H1 (cell line): Measurements from ENCODE around the gene ZNF511.

Source experiments
- CEBPB ChIP-seq: IDR thresholded peaks from 2 replicates; pipeline ENCODE4 v1.6.1; 2012; ENCODE audit warnings: low read depth, low read length
- CTCF ChIP-seq, 3 experiments: IDR thresholded peaks; 1 replicate in 2 of 3; 2 replicates in 1 of 3; pipeline versions ENCODE4 v1.5.1 to v1.6.1; 2011; ENCODE audit warnings: low read length in 3 of 3, mild to moderate bottlenecking in 3 of 3, inconsistent platforms in 2 of 3, low read depth in 1 of 3, moderate library complexity in 1 of 3; ENCODE audit not compliant: insufficient read depth in 1 of 3; ENCODE audit errors: control extremely low read depth in 1 of 3
- EZH2 ChIP-seq: fragments of 200-600 bp; sonication (generic); IDR thresholded peaks from 2 replicates; pipeline ENCODE4 v1.7.1; 2012; ENCODE audit warnings: low read depth, mild to moderate bottlenecking, moderate library complexity, low read length, inconsistent platforms; ENCODE audit not compliant: severe bottlenecking
- JUN ChIP-seq: IDR thresholded peaks from 2 replicates; pipeline ENCODE4 v1.6.1; 2011; ENCODE audit warnings: low read depth, mild to moderate bottlenecking, improper control_type of control experiment, low read length
- NANOG ChIP-seq: IDR thresholded peaks from 2 replicates; pipeline ENCODE4 v1.6.1; 2011; ENCODE audit warnings: low read length, low read depth, mild to moderate bottlenecking, inconsistent platforms; ENCODE audit not compliant: insufficient read depth, poor library complexity, severe bottlenecking
- NRF1 ChIP-seq: IDR thresholded peaks from 2 replicates; pipeline ENCODE4 v1.6.1; 2011; ENCODE audit warnings: mild to moderate bottlenecking, low read depth, low read length, improper control_type of control experiment
- RAD21 ChIP-seq, 2 experiments: IDR thresholded peaks in 1 of 2; conservative IDR thresholded peaks in 1 of 2; 2 replicates each; pipeline ENCODE4 v1.6.1; 2011; ENCODE audit warnings: low read depth in 2 of 2, low read length in 2 of 2, improper control_type of control experiment in 1 of 2, inconsistent platforms in 1 of 2, mild to moderate bottlenecking in 1 of 2, moderate library complexity in 1 of 2

GRCh38 chr10:133270773-133271297, 37.9 kb upstream of the ZNF511 start:
- TF ChIP-seq CTCF (IDR thresholded peaks at IDR 0.05; ENCODE audit: control extremely low read depth in 1 of 3, insufficient read depth in 1 of 3, low read depth in 1 of 3, low read length in 3 of 3) (no peak), NANOG (no peak), CEBPB (no peak), JUN (no peak), NRF1 (no peak), RAD21 (IDR thresholded peaks at IDR 0.05 in 1 of 2, conservative IDR thresholded peaks at IDR 0.05 in 1 of 2; ENCODE audit: low read depth in 2 of 2, low read length in 2 of 2) (no peak), EZH2 (no peak)
